Neural cell (in vitro differentiated cells): ENCODE results near the gene JPH4. TPM values are rescaled to one million over a fixed set of nuclear protein-coding genes. Genes with fewer than 3 reads are reported as not detected.

ENCODE experiments used
- H2AFZ ChIP-seq: fragments of 200-600, 300-800 bp; sonication (generic), shearing (Covaris generic); 2 replicates; pipeline ENCODE4 v1.6.0; 2014; ENCODE audit warnings: low read depth, mild to moderate bottlenecking, antibody characterized with exemption, low read length, moderate library complexity
- H3F3A ChIP-seq: fragments of 200-600 bp; shearing (Covaris generic); 2 replicates; pipeline ENCODE4 v1.6.1; 2016; ENCODE audit warnings: mild to moderate bottlenecking, moderate library complexity, mixed read lengths, antibody characterized with exemption, low read length; ENCODE audit not compliant: insufficient read depth, poor library complexity, severe bottlenecking
- H3K27ac ChIP-seq: fragments of 200-600, 300-800 bp; sonication (generic), shearing (Covaris generic); 2 replicates; pipeline ENCODE4 v1.5.1; 2014; ENCODE audit warnings: mild to moderate bottlenecking, low read length, moderate library complexity
- H3K27me3 ChIP-seq: fragments of 300-800, 200-600 bp; sonication (generic), shearing (Covaris generic); 2 replicates; pipeline ENCODE4 v1.6.0; 2014; ENCODE audit warnings: mild to moderate bottlenecking, low read depth, low read length, moderate library complexity; ENCODE audit not compliant: insufficient read depth
- H3K36me3 ChIP-seq: fragments of 300-800, 200-600 bp; sonication (generic), shearing (Covaris generic); 2 replicates; pipeline ENCODE4 v1.5.1; 2014; ENCODE audit warnings: mild to moderate bottlenecking, antibody characterized with exemption, low read length, moderate library complexity; ENCODE audit not compliant: insufficient read depth
- H3K4me2 ChIP-seq: fragments of 300-800, 200-600 bp; sonication (generic), shearing (Covaris generic); 2 replicates; pipeline ENCODE4 v1.6.0; 2014; ENCODE audit warnings: mild to moderate bottlenecking, low read length
- H3K4me3 ChIP-seq: fragments of 300-800, 200-600 bp; sonication (generic), shearing (Covaris generic); 2 replicates; pipeline ENCODE4 v1.5.1; 2014; ENCODE audit warnings: mild to moderate bottlenecking, low read length, moderate library complexity
- H3K79me2 ChIP-seq: fragments of 200-600 bp; shearing (Covaris generic); replicated peaks from 2 replicates; pipeline ENCODE4 v1.6.0; 2014; ENCODE audit warnings: mild to moderate bottlenecking, low read length, moderate library complexity; ENCODE audit not compliant: insufficient read depth
- H3K9ac ChIP-seq: fragments of 300-800, 200-600 bp; sonication (generic), shearing (Covaris generic); 2 replicates; pipeline ENCODE4 v1.6.1; 2016; ENCODE audit warnings: mild to moderate bottlenecking, low read length, mixed read lengths
- H3K9me2 ChIP-seq: fragments of 200-600 bp; shearing (Covaris generic); 2 replicates; pipeline ENCODE4 v1.6.1; 2016; ENCODE audit warnings: mild to moderate bottlenecking, low read length, mixed read lengths; ENCODE audit not compliant: insufficient read depth
- H3K9me3 ChIP-seq: fragments of 200-600, 300-800 bp; sonication (generic), shearing (Covaris generic); 2 replicates; pipeline ENCODE4 v1.6.1; 2016; ENCODE audit warnings: mild to moderate bottlenecking, mixed run types, low read length, moderate library complexity, mixed read lengths
- H4K20me1 ChIP-seq: fragments of 200-600 bp; shearing (Covaris generic); 2 replicates; pipeline ENCODE4 v1.6.1; 2016; ENCODE audit warnings: mild to moderate bottlenecking, mixed run types; ENCODE audit not compliant: insufficient read depth
- EP300 ChIP-seq: fragments of 450-650 bp; conservative IDR thresholded peaks from 2 replicates; pipeline ENCODE4 v1.6.1; 2014; ENCODE audit warnings: antibody characterized with exemption, mild to moderate bottlenecking, moderate library complexity; ENCODE audit not compliant: poor library complexity, severe bottlenecking
- EZH2 ChIP-seq: fragments of 200-600, 300-800 bp; shearing (Covaris generic), sonication (generic); IDR thresholded peaks from 2 replicates; pipeline ENCODE4 v1.6.1; 2014; ENCODE audit warnings: antibody characterized with exemption, low read length, borderline replicate concordance, mild to moderate bottlenecking; ENCODE audit not compliant: insufficient read depth, poor library complexity, severe bottlenecking
- MXI1 ChIP-seq: fragments of 450-650 bp; conservative IDR thresholded peaks from 2 replicates; pipeline ENCODE4 v1.6.1; 2014; ENCODE audit warnings: antibody characterized with exemption, mild to moderate bottlenecking; ENCODE audit not compliant: poor library complexity, severe bottlenecking
- POLR2AphosphoS5 ChIP-seq: IDR thresholded peaks from 2 replicates; pipeline ENCODE4 v1.6.1; 2012
- RAD21 ChIP-seq: fragments of 450-650 bp; conservative IDR thresholded peaks from 2 replicates; pipeline ENCODE4 v1.6.1; 2014; ENCODE audit warnings: antibody characterized with exemption, mild to moderate bottlenecking, moderate library complexity
- SMC3 ChIP-seq: fragments of 450-650 bp; conservative IDR thresholded peaks from 2 replicates; pipeline ENCODE4 v1.6.1; 2014; ENCODE audit warnings: antibody characterized with exemption, mild to moderate bottlenecking, moderate library complexity; ENCODE audit not compliant: poor library complexity
- TAF1 ChIP-seq: IDR thresholded peaks from 2 replicates; pipeline ENCODE4 v1.6.1; 2012; ENCODE audit warnings: low read depth
- polyA plus RNA-seq: library from polyadenylated mRNA; depleted of rRNA; stranded (reverse); fragments of >200 nt; gene quantifications from 2 replicates; pipeline ENCODE4 v1.2.3, GENCODE V29; 2014
- TF ChIP-seq, protein P1 (sequence below): IDR thresholded peaks from 2 replicates; pipeline ENCODE4 v1.6.1; 2012; ENCODE audit warnings: borderline replicate concordance
- TF ChIP-seq, protein P2 (sequence below): fragments of 450-650 bp; IDR thresholded peaks from 2 replicates; pipeline ENCODE4 v1.5.1; 2014; ENCODE audit warnings: antibody characterized with exemption, mild to moderate bottlenecking, moderate library complexity; ENCODE audit not compliant: poor library complexity, severe bottlenecking

Gene JPH4
- polyA plus RNA-seq, 1 donor from 2014 or later = 68.2 TPM

DNA sequence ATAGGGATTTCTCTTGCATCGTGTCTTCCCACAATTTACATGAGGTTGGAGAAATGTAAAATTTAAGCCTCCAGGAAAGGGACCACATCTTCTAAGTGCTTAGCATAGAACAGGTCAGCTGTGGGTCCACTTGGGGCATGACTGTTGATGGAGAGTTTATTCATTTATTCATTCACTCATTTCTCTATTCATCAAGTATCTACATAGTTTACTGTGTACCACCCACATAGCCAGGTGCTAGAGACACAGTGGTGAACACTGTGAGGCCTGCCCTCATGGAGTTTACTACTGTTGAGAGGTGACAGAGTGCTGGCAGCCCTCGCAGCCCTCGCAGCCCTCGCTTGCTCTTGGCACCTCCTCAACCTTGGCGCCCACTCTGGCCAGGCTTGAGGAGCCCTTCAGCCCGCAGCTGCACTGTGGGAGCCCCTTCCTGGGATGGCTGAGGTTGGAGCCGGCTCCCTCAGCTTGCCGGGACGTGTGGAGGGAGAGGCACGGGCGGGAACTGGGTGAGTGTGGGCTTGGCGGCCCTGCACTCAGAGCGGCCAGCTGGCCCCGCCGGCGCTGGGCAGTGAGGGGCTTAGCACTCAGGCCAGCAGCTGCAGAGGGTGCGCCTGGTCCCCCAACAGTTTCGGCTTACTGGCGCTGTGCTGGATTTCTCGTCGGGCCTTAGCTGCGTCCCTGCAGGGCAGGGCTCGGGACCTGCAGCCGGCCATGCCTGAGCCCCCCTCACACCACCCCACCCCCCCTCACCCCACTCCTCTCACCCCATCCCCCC is 1.7 kb upstream of the JPH4 start:
- Histone ChIP-seq H3K79me2 (peaks cover 26% of the 10 kb centered on the region), H3F3A (no peaks in the 10 kb centered on the region), H3K27ac (peak overlapping the region; percentile 97), H3K27me3 (no peaks in the 10 kb centered on the region), H3K9me2 (no peaks in the 10 kb centered on the region), H2AFZ (no peak overlapping the region), H3K9ac (no peak overlapping the region), H3K4me2 (no peak overlapping the region), H3K36me3 (no peaks in the 10 kb centered on the region), H4K20me1 (peaks cover 4% of the 10 kb centered on the region), H3K9me3 (no peaks in the 10 kb centered on the region), H3K4me3 (no peak overlapping the region)
- TF ChIP-seq POLR2AphosphoS5 (no peak), EP300 (no peak), SMC3 (no peak), RAD21 (no peak)
- TF ChIP-seq, protein P1, sequence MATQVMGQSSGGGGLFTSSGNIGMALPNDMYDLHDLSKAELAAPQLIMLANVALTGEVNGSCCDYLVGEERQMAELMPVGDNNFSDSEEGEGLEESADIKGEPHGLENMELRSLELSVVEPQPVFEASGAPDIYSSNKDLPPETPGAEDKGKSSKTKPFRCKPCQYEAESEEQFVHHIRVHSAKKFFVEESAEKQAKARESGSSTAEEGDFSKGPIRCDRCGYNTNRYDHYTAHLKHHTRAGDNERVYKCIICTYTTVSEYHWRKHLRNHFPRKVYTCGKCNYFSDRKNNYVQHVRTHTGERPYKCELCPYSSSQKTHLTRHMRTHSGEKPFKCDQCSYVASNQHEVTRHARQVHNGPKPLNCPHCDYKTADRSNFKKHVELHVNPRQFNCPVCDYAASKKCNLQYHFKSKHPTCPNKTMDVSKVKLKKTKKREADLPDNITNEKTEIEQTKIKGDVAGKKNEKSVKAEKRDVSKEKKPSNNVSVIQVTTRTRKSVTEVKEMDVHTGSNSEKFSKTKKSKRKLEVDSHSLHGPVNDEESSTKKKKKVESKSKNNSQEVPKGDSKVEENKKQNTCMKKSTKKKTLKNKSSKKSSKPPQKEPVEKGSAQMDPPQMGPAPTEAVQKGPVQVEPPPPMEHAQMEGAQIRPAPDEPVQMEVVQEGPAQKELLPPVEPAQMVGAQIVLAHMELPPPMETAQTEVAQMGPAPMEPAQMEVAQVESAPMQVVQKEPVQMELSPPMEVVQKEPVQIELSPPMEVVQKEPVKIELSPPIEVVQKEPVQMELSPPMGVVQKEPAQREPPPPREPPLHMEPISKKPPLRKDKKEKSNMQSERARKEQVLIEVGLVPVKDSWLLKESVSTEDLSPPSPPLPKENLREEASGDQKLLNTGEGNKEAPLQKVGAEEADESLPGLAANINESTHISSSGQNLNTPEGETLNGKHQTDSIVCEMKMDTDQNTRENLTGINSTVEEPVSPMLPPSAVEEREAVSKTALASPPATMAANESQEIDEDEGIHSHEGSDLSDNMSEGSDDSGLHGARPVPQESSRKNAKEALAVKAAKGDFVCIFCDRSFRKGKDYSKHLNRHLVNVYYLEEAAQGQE = no peak
- TF ChIP-seq, protein P2, sequence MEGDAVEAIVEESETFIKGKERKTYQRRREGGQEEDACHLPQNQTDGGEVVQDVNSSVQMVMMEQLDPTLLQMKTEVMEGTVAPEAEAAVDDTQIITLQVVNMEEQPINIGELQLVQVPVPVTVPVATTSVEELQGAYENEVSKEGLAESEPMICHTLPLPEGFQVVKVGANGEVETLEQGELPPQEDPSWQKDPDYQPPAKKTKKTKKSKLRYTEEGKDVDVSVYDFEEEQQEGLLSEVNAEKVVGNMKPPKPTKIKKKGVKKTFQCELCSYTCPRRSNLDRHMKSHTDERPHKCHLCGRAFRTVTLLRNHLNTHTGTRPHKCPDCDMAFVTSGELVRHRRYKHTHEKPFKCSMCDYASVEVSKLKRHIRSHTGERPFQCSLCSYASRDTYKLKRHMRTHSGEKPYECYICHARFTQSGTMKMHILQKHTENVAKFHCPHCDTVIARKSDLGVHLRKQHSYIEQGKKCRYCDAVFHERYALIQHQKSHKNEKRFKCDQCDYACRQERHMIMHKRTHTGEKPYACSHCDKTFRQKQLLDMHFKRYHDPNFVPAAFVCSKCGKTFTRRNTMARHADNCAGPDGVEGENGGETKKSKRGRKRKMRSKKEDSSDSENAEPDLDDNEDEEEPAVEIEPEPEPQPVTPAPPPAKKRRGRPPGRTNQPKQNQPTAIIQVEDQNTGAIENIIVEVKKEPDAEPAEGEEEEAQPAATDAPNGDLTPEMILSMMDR = no peak

DNA sequence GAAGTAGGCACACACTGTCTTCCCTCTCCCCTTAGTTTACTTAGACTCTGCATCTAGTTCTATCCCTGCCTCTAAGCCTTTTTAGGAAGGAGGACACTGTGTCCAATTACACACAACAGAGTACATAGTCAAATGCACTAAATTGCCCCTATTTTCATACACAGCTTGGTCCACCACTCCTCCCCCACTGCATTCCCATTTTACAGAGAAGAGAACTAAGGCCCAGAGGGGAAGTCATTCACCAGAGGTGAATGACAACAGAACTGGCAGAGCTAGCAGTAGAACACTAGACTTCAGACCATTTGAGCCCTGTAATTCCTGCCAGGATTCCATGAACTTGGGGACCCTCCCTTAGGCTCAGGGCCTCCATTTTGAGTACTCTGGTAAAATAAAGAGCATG is 1.1 kb upstream of the JPH4 start:
- H3K4me3 ChIP-seq = peak overlapping the region; percentile 96
- no peaks in the 10 kb centered on the region for H3K9me2 ChIP-seq
- peak overlapping the region; percentile 65 for H3K4me2 ChIP-seq
- no peaks in the 10 kb centered on the region for H3K36me3 ChIP-seq
- no peak overlapping the region for H2AFZ ChIP-seq
- H3F3A ChIP-seq = no peaks in the 10 kb centered on the region
- TF ChIP-seq RAD21 (no peak), POLR2AphosphoS5 (no peak), EZH2 (no peak), MXI1 (no peak), TAF1 (no peak), SMC3 (no peak), EP300 (no peak)
- TF ChIP-seq, protein P1 = no peak
- TF ChIP-seq, protein P2 = no peak
- H3K9ac ChIP-seq = peak overlapping the region; percentile 95
- no peaks in the 10 kb centered on the region for H3K9me3 ChIP-seq
- H3K79me2 ChIP-seq = peaks cover 32% of the 10 kb centered on the region
- peaks cover 6% of the 10 kb centered on the region for H4K20me1 ChIP-seq
- peak overlapping the region; percentile 97 for H3K27ac ChIP-seq
- no peaks in the 10 kb centered on the region for H3K27me3 ChIP-seq
